A673 (cell line): ENCODE results near the gene RASAL2. TPM values are rescaled to one million over a fixed set of nuclear protein-coding genes. Genes with fewer than 3 reads are reported as not detected.

Experiments used
- BruUV-seq: library from RNA; stranded (reverse); fragments of 400-500 nt; replicated peaks from 2 replicates; lab custom pipeline; 2021; lab: Mats Ljungman, UMichigan
- CTCF ChIA-PET: fragments of 300-600 bp; sonication (Branson Sonifier 250); formaldehyde crosslinking; loops from one replicate; lab custom pipeline; 2022; ENCODE audit warnings: antibody characterized with exemption; lab: Charles Lee
- POLR2A ChIA-PET: fragments of 300-600 bp; sonication (Branson Sonifier 250); formaldehyde crosslinking; loops from one replicate; lab custom pipeline; 2022; ENCODE audit warnings: antibody characterized with exemption; ENCODE audit not compliant: low non-redundant PET; lab: Charles Lee
- DNase-seq: peaks from one replicate; pipeline ENCODE4 v3.0.0-alpha.2; 2015; ENCODE audit warnings: low spot score
- H3K27ac ChIP-seq: fragments of 200-600 bp; sonication (generic); 2 replicates; pipeline ENCODE4 v1.5.1; 2016; ENCODE audit warnings: mixed run types, low read depth, mild to moderate bottlenecking, mixed read lengths, antibody characterized with exemption, low read length; ENCODE audit not compliant: poor library complexity, severe bottlenecking
- H3K27me3 ChIP-seq: fragments of 200-600 bp; sonication (generic); replicated peaks from 2 replicates; pipeline ENCODE4 v1.6.1; 2017; ENCODE audit warnings: mixed run types, low read depth, mild to moderate bottlenecking, mixed read lengths, antibody characterized with exemption, low read length; ENCODE audit not compliant: insufficient read depth, poor library complexity
- H3K36me3 ChIP-seq: fragments of 200-600 bp; sonication (generic); 2 replicates; pipeline ENCODE4 v1.6.1; 2016; ENCODE audit warnings: mixed run types, mild to moderate bottlenecking, mixed read lengths, antibody characterized with exemption, low read length; ENCODE audit not compliant: insufficient read depth, poor library complexity, severe bottlenecking
- H3K4me1 ChIP-seq: fragments of 200-600 bp; sonication (generic); 2 replicates; pipeline ENCODE4 v1.6.1; 2017; ENCODE audit warnings: mixed run types, mild to moderate bottlenecking, mixed read lengths, antibody characterized with exemption, low read length; ENCODE audit not compliant: insufficient read depth, poor library complexity, severe bottlenecking
- H3K4me3 ChIP-seq: fragments of 200-600 bp; sonication (generic); 2 replicates; pipeline ENCODE4 v1.5.1; 2016; ENCODE audit warnings: low read depth, mixed run types, mild to moderate bottlenecking, mixed read lengths, low read length; ENCODE audit not compliant: poor library complexity, severe bottlenecking
- H3K9me3 ChIP-seq: fragments of 200-600 bp; sonication (generic); 2 replicates; pipeline ENCODE4 v1.6.1; 2016; ENCODE audit warnings: mixed run types, low read depth, mild to moderate bottlenecking, mixed read lengths, antibody characterized with exemption, low read length; ENCODE audit not compliant: poor library complexity, severe bottlenecking
- EZH2 ChIP-seq: fragments of 200-600 bp; sonication (generic); IDR thresholded peaks from 2 replicates; pipeline ENCODE4 v1.6.1; 2017; ENCODE audit warnings: borderline replicate concordance, low read depth, mild to moderate bottlenecking, mixed read lengths, antibody characterized with exemption, low read length; ENCODE audit not compliant: poor library complexity, severe bottlenecking
- intact Hi-C: fragments of 100-400 bp; cut with micrococcal nuclease; formaldehyde crosslinking; loops from one replicate; pipeline ENCODE4 v1.10.0; 2022; ENCODE audit not compliant: unreplicated experiment
- total RNA-seq: library from RNA; stranded (reverse); gene quantifications from 2 replicates; pipeline ENCODE4 v1.2.3, GENCODE V29; 2021
- TF ChIP-seq, protein P1 (sequence below): fragments of 300-800, 200-600 bp; sonication (generic); conservative IDR thresholded peaks from 2 replicates; pipeline ENCODE4 v1.5.1; 2017; ENCODE audit warnings: low read depth, mild to moderate bottlenecking, antibody characterized with exemption, low read length, moderate library complexity, mixed read lengths

Gene RASAL2
- total RNA-seq, 1 experiment from 2014 or later = 8.3 TPM

DNA sequence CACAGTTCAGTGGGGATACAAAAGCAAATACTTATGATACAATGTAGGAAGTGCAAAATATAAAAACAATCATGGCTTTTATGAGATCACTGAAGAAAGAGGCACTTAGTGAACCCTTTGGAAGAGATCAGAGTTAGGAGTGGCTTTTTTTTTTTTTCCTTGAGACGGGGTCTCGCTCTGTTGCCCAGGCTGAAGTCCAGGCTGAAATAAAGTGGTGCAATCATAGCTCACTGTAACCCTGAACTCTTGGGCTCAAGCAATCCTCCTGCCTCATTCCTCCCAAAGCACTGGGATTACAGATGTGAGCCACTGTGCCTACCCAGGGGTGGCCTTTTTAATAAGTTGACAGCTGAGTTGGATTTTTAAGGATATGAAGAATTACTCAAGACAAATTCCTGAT lies 17.3 kb upstream of the RASAL2 start:
- H3K27ac ChIP-seq = no peak overlapping the region
- no peaks in the 10 kb centered on the region for H3K4me1 ChIP-seq
- H3K9me3 ChIP-seq = no peaks in the 10 kb centered on the region
- no peak for DNase-seq
- ChIA-PET CTCF (interaction anchor here (0.6 kb wide), 1 partner anchor 198 kb away, joined by 13 read pairs; no protein-coding TSS in a partner anchor), POLR2A (no interaction called here)
- H3K27me3 ChIP-seq = no peaks in the 10 kb centered on the region
- H3K4me3 ChIP-seq = no peak overlapping the region
- TF ChIP-seq, protein P1, sequence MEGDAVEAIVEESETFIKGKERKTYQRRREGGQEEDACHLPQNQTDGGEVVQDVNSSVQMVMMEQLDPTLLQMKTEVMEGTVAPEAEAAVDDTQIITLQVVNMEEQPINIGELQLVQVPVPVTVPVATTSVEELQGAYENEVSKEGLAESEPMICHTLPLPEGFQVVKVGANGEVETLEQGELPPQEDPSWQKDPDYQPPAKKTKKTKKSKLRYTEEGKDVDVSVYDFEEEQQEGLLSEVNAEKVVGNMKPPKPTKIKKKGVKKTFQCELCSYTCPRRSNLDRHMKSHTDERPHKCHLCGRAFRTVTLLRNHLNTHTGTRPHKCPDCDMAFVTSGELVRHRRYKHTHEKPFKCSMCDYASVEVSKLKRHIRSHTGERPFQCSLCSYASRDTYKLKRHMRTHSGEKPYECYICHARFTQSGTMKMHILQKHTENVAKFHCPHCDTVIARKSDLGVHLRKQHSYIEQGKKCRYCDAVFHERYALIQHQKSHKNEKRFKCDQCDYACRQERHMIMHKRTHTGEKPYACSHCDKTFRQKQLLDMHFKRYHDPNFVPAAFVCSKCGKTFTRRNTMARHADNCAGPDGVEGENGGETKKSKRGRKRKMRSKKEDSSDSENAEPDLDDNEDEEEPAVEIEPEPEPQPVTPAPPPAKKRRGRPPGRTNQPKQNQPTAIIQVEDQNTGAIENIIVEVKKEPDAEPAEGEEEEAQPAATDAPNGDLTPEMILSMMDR = no peak
- TF ChIP-seq EZH2 = no peak
- intact Hi-C loops = no loop called here
- BruUV-seq = no TSS peak
- no peaks in the 10 kb centered on the region for H3K36me3 ChIP-seq

DNA sequence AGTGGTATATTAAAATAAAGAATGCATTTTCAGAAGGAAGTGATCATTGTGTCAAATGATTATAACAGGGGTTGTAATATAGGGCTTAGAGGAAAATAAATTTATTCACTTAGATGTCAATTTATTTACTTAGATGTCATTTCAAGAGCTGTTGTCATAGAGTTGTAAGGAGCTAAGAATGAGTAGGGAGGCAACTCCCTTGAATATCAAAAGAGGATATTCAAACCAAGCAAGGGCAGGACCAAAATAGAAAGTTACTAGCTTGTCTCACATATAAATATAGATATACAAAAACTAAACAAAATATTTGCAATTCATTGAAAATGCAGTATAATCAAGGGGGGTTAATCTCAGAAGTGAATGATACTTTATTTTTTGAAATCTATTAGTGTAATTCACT lies 16.0 kb upstream of the RASAL2 start:
- Histone ChIP-seq H3K4me3 (no peak overlapping the region), H3K4me1 (no peaks in the 10 kb centered on the region), H3K27ac (no peak overlapping the region), H3K9me3 (no peaks in the 10 kb centered on the region), H3K27me3 (no peaks in the 10 kb centered on the region), H3K36me3 (no peaks in the 10 kb centered on the region)
- DNase-seq = no peak
- no TSS peak for BruUV-seq
- POLR2A ChIA-PET = no interaction called here
- intact Hi-C loops = no loop called here
- CTCF ChIA-PET = no interaction called here
- no peak for TF ChIP-seq EZH2
- TF ChIP-seq, protein P1 = no peak

- no peak overlapping the region for H3K27ac ChIP-seq
- BruUV-seq = no TSS peak
- POLR2A ChIA-PET = no interaction called here
These were observed 7.6 kb upstream of the RASAL2 start for GRCh38 chr1:178086294-178086693.

More at GRCh38 chr1:178086294-178086693, 7.6 kb upstream of the RASAL2 start:
- DNase-seq = no peak
- Histone ChIP-seq H3K36me3 (no peaks in the 10 kb centered on the region), H3K4me1 (no peaks in the 10 kb centered on the region), H3K27me3 (no peaks in the 10 kb centered on the region), H3K4me3 (no peak overlapping the region), H3K9me3 (no peaks in the 10 kb centered on the region)
- intact Hi-C loops = no loop called here
- CTCF ChIA-PET = no interaction called here
- TF ChIP-seq, protein P1 = no peak
- no peak for TF ChIP-seq EZH2
